Bronchial epithelial cell (primary cell): ENCODE measurements around the gene ERO1A. TPM values are rescaled to one million over a fixed set of nuclear protein-coding genes. Genes with fewer than 3 reads are reported as not detected.
A peak's percentile ranks its signal among the peaks of the same experiment; 100 is the strongest.

Experiments used
- DNase-seq: peaks from one replicate; pipeline ENCODE4 v3.0.0-alpha.2; 2010; ENCODE audit warnings: low read depth
- FAIRE-seq: peaks from 2 replicates; lab custom pipeline; 2011; peaks lifted over from hg19 to GRCh38; lab: Jason Lieb, UNC
- H3K27me3 ChIP-seq: 2 replicates; pipeline ENCODE4 v1.5.1; 2011; ENCODE audit warnings: low read length; ENCODE audit not compliant: control insufficient read depth, insufficient read depth
- H3K36me3 ChIP-seq: 2 replicates; pipeline ENCODE4 v1.5.1; 2011; ENCODE audit warnings: low read length; ENCODE audit not compliant: control insufficient read depth, insufficient read depth
- H3K4me3 ChIP-seq: 2 replicates; pipeline ENCODE4 v1.5.1; 2011; ENCODE audit warnings: mild to moderate bottlenecking, low read depth, low read length, control low read depth
- CTCF ChIP-seq: IDR thresholded peaks from 2 replicates; pipeline ENCODE4 v1.5.1; 2011; ENCODE audit warnings: mild to moderate bottlenecking, moderate library complexity, low read length, control low read depth, inconsistent platforms; ENCODE audit not compliant: insufficient read depth, severe bottlenecking
- total RNA-seq: library from RNA; depleted of rRNA; stranded (reverse); fragments of >200 nt; gene quantifications from 2 replicates; pipeline ENCODE4 v1.2.1, GENCODE V29; 2014

The ERO1A gene
- total RNA-seq, 1 donor from 2014 or later, result 486 TPM

DNA sequence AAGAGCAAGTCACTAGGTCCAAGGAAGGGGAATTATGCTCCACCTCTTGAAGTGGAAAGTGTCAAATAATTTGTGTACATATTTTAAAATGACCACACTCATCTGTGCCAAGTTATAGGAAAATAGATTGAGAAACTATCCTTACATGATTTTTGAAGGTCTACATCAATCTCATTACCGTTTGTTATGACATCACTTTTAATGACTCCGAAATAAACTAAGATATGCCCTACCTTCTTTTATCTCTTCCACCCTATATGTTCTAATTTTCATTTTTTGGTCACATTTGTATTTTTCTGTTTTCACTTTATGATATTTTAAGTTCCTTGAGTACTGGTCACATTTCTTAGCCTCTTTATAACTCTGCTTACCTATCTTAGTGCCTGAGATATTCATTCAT, 8.3 kb upstream of the ERO1A start:
- FAIRE-seq, result no peak
- H3K4me3 ChIP-seq, result no peak overlapping the region
- no peak for DNase-seq
- H3K36me3 ChIP-seq, result peaks cover under 1% of the 10 kb centered on the region
- no peak for TF ChIP-seq CTCF
- H3K27me3 ChIP-seq, result no peaks in the 10 kb centered on the region

DNA sequence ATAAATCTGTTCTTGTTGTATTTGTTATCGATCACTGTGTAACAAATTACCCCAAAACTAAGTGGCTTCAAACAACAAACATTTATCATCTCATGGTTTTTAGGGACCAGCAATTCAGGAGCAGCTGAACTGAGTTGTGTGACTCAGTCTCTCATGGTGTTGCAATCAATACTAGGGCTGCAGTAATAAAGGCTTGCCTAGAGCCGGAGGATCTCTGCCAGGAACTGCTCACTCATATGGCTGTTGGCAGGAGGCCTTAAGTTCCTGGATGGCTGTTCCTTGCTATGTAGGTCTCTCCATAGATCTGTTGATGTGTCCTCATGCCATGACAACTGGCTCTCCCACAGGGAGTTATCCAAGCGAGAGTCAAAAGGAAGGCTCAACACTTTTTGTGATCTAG, 7.9 kb upstream of the ERO1A start:
- H3K27me3 ChIP-seq, result no peaks in the 10 kb centered on the region
- no peak overlapping the region for H3K4me3 ChIP-seq
- FAIRE-seq (no peak), DNase-seq (peak; percentile 98)
- no peaks in the 10 kb centered on the region for H3K36me3 ChIP-seq
- TF ChIP-seq CTCF, result no peak

DNA sequence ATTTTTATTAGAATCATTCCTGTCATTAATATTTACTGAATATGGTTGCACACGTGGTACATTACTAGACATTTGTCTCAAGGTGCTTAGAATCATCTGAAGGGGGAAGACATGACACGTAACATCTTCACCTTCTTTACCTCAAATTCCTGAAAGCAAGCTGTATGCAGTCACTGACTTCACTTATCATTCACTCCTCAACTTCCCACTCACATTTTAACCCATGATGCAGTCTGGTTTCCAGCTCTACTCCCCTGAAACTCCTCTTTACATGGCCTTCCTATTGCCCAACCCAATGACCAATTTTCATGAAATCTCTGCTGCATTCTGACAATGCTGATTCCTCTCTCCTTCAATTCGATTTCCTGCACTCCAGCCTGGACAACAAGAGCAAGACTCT, 5.9 kb upstream of the ERO1A start:
- Histone ChIP-seq H3K4me3 (no peak overlapping the region), H3K27me3 (no peaks in the 10 kb centered on the region), H3K36me3 (no peaks in the 10 kb centered on the region)
- FAIRE-seq, result no peak
- TF ChIP-seq CTCF, result no peak
- DNase-seq, result peak; percentile 88

DNA sequence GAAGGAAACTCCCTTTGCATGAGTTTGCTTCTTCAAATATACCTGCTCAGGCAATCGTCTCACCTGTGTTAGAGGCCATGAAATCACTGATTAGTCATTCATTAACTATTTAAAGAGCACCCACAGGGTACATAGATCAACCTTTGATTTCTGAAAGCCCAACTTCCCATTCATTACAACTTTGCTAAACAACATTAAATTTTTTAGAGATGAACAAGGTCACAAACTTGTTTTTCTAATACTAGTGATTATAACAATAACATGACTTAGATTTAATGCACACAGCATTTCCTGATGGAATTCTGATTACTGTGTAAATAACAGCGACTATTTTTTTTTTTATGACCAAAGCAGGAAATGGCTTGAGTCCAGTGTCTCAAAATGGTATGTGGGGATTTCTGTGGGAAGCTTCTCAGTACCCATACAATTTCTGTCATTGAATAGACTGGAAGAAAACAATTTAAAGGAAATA, 5.4 kb upstream of the ERO1A start:
- no peaks in the 10 kb centered on the region for H3K27me3 ChIP-seq
- TF ChIP-seq CTCF, result no peak
- FAIRE-seq, result no peak
- no peak overlapping the region for H3K4me3 ChIP-seq
- peak; percentile 97 for DNase-seq
- no peaks in the 10 kb centered on the region for H3K36me3 ChIP-seq

GRCh38 chr14:52694761-52695480, 437 bp downstream of the ERO1A start:
- TF ChIP-seq CTCF, result no peak
- Histone ChIP-seq H3K4me3 (peak overlapping the region; percentile 98), H3K36me3 (peaks cover 2% of the 10 kb centered on the region), H3K27me3 (no peaks in the 10 kb centered on the region)
- DNase-seq (peak; percentile 63), FAIRE-seq (no peak)

GRCh38 chr14:52693532-52693931, 1.8 kb downstream of the ERO1A start:
- DNase-seq (no peak), FAIRE-seq (no peak)
- Histone ChIP-seq H3K36me3 (peaks cover 2% of the 10 kb centered on the region), H3K4me3 (peak overlapping the region; percentile 6), H3K27me3 (no peaks in the 10 kb centered on the region)
- no peak for TF ChIP-seq CTCF
